GM19193 (cell line): ENCODE measurements around the gene STRBP.

Source experiments
- POLR2A ChIP-seq: IDR thresholded peaks from 4 replicates; pipeline ENCODE4 v1.6.1; 2011; ENCODE audit not compliant: insufficient read depth, insufficient read length; ENCODE audit errors: extremely low read depth

The STRBP gene

GRCh38 chr9:123150708-123151503 lies 117.5 kb downstream of the STRBP start:
- no peak for TF ChIP-seq POLR2A

DNA sequence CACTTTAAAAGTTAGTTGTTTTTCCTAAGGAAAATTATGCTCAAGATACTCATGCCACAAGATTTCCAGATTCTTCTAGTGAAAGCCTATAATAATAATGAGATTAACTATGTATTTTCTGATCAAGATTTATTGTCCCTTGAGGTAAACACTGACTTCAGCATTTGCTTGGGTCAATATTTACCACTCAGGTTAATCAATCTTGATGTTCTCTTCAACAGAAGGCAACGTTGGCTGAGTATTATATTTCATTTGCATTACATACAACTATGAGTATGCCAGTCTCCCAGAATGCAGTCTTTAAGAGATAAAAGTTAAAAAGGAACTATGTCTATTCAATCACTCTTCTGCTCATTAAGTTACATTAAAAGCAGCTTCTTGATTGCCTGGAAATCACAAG lies 119.3 kb downstream of the STRBP start:
- TF ChIP-seq POLR2A: no peak

GRCh38 chr9:123138163-123138562 lies 130.2 kb downstream of the STRBP start:
- TF ChIP-seq POLR2A: no peak

DNA sequence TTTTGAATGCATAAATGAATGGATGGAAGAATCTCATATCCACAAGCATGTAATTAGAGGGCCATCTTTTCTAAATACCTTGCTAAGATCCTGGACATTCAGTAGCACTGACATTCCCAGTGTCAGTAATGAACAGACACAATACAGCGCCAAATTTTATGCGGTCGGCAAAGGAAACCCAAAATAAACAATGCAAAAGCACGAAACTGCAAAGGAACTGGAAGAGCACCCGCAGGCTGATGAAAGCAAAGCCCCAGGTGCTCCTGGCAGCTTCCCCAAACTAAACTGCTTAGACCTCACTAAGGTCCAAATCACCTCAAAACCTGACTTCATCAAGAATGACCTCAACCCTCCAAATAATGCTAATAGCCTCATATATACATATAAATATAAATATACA lies 133.0 kb downstream of the STRBP start:
- TF ChIP-seq POLR2A: no peak

DNA sequence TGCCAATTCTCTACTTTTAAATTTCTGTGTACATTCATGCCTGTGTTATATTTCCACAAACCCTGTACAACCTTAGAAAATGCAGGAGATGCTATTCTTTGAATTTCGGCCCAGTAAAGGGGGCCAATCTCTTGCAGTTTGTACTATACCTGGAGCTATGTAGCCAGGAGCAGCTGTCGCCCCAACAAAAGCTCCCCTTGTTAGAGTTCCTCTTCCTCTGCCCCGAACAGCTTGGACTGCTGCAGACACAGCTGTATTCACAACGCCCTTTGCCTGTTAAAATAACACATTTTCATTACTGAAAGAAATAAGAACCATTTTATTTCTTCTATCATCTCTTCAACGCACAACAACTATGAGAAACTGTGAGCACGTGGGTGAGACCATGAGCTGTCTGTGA lies 135.7 kb downstream of the STRBP start:
- no peak for TF ChIP-seq POLR2A

DNA sequence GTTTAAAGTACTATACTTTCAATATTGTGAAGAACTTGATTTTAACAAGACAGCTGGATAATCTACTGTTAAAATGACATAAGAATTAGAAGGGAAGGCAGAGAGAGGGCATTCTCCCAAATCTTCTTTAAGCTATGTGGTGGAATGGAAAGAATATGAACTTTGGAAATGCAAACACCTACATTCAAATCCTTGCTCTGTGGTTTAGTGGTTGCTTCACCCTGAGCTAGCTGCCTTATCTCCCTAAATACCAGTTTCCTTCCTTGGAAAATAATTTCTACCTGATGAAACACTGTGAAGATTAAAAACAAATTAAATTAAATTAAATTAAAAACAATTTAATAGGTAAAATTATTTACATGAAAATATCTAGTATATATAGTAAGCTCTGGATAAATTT lies 136.4 kb downstream of the STRBP start:
- TF ChIP-seq POLR2A: no peak

GRCh38 chr9:123131258-123131657 lies 137.1 kb downstream of the STRBP start:
- TF ChIP-seq POLR2A: no peak

DNA sequence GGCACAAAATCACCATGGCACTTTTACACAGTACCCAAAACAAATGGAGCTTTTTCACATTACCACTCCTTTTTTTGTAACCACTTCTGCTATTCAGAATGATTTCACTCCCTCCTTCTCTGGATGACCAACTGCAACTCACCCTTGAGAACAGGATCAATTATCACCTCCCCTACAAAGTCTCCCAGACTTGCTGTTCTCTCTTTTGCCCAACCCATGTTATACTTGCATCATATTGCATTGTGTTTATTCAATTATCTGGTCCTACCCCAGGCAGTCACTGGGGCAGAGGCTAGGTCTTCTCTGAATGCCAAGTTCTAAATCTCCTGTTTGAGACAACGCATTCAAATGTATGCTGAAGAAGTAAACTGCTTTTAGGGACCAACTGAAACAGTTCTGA lies 139.0 kb downstream of the STRBP start:
- TF ChIP-seq POLR2A: no peak

DNA sequence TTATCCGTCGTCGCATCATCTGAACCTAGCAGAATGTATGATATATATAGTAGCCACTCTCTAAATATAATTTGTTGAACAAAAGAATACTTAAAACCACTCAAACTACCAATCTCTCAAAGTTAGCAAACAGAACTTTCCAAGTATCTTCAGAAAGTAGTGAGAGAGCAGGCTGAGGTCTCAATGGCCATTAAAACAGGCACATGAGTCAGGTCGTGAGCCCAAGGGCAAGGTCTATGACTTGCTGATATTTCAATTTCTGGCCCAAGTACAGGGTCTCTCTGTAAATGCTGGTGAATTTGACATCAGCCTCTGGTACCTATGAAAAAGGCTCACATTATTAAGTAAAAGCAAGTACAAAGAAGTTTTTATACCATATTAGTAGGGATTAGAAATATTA lies 139.8 kb downstream of the STRBP start:
- no peak for TF ChIP-seq POLR2A

- TF ChIP-seq POLR2A: no peak
Observed at GRCh38 chr9:123127512-123128075, 140.8 kb downstream of the STRBP start.

DNA sequence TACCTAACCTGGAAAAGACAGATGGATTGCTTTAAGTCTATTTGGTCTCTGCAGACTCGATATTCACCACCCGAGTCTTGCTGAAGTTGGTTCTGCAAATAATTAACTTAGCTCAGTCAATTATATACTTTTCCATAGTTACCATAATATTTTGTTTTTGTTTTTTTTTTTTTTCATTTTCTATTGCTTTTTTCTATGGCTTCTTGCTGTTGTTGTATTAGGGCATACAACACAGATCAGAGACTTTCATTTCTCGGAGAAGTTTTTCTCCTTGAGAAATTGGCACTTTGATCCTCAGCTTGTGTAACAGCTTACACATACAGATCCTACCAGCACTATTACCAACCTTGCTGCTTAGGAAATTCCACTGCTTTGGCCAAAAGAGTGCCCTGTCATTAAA lies 146.9 kb downstream of the STRBP start:
- TF ChIP-seq POLR2A: no peak

GRCh38 chr9:123120953-123121352 lies 147.4 kb downstream of the STRBP start:
- TF ChIP-seq POLR2A: no peak

DNA sequence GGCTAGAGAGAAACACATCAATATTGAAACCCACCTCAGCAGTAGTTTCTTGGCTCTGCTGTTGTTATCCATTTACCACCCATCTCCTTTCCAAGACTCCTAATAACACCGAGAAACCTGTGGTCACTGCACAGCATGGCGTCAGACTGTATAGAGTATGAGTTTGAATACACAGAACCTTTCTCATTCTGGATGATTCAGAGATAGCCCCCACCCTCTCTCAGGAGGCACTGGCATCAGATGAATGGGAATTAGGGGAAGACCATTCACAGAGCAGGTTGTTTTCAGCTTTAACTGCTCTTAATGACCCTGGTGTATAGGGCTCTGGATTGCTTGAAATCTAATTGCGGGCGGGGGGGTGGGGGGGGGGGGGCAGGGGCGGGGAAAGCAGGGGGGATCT lies 148.3 kb downstream of the STRBP start:
- TF ChIP-seq POLR2A: no peak

DNA sequence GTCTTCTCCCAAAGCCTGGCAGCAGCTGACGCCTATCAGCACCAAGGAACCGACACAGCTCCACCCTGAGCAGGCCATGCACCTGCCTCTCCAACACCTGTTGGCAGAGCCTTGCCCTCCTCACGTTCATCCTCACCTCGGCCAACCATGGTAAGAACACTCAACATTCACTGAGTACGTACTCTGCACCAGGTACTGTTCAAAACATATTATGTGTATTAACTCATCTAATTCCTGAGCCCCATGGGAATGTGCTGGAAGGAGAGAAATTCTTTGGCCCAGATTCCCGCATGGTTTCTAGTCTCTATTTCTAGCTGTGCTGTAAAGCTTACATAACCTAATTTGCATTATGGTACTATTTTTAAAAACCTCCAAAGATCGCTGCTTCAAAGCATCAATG lies 148.8 kb downstream of the STRBP start:
- TF ChIP-seq POLR2A: no peak

- no peak for TF ChIP-seq POLR2A
Observed at GRCh38 chr9:123116036-123116435, 152.3 kb downstream of the STRBP start.

DNA sequence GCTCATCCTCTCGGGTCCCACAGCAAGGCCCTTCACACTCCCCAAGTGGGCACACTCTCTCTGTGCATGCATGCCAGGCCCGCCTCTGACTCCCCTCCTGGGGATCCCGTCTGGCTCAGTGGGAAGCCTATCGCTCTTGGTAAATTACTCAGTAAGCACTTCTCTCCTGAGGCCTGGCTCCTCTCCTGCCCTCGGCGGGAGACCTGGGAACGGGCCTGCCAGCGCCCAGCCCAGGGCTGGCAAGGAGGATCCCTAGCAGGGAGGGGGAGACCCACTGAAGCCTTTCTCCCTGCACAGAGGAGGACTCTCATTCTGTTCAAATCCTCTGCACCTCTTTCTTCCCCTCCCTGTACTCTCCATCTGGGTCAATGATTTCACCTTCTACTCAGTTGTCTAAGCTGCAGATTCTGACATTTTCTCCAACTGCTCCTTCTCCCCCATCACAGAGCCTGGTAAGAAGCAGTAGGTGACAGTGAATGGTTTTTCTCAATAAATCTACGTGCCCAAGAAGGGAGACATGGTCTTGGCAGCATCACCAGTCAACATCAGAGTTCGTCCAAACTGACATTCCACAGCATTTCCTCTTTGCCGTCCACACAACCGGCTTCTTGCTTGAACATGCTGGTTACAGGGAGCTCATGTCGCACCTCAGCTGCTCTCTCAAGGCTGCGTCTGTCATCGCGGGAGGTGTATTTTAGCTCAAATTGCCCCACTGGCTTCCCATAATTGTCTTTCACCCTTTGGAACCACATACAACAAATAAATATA lies 153.1 kb downstream of the STRBP start:
- no peak for TF ChIP-seq POLR2A
